Esophagus muscularis mucosa (tissue), 3 donors: Measurements from ENCODE around the gene MTAP.

Experiments used
- CTCF ChIP-seq, 3 experiments: fragments of 200-600 bp in 2 of 3; fragments of 450-650 bp in 1 of 3; sonication (generic) in 2 of 3; IDR thresholded peaks; one replicate each; pipeline ENCODE4 v1.5.1; 2017 to 2019; ENCODE audit warnings: antibody characterized with exemption in 3 of 3, mild to moderate bottlenecking in 2 of 3, moderate library complexity in 1 of 3
- POLR2A ChIP-seq: fragments of 450-650 bp; IDR thresholded peaks from one replicate; pipeline ENCODE4 v1.6.1; 2017; ENCODE audit warnings: antibody characterized with exemption, moderate library complexity, mild to moderate bottlenecking, low read depth
- POLR2AphosphoS5 ChIP-seq, 2 donors: sonication (generic); formaldehyde crosslinking; IDR thresholded peaks; one replicate each; pipeline ENCODE4 v1.6.1; 2017; ENCODE audit warnings: antibody characterized with exemption in 2 of 2

- TF ChIP-seq CTCF (IDR thresholded peaks at IDR 0.05) (no peak), POLR2A (no peak), POLR2AphosphoS5 (IDR thresholded peaks at IDR 0.05) (no peak)
Observed at GRCh38 chr9:21795483-21795882, 7.0 kb upstream of the MTAP start.
